Measurements from ENCODE around the gene ATP5PO. TPM values are rescaled to one million over a fixed set of nuclear protein-coding genes. Genes with fewer than 3 reads are reported as not detected.
A peak's percentile ranks its signal among the peaks of the same experiment; 100 is the strongest.

ATP5PO gene
- total RNA-seq, 2 donors from 2014 or later: 208 to 242 TPM

DNA sequence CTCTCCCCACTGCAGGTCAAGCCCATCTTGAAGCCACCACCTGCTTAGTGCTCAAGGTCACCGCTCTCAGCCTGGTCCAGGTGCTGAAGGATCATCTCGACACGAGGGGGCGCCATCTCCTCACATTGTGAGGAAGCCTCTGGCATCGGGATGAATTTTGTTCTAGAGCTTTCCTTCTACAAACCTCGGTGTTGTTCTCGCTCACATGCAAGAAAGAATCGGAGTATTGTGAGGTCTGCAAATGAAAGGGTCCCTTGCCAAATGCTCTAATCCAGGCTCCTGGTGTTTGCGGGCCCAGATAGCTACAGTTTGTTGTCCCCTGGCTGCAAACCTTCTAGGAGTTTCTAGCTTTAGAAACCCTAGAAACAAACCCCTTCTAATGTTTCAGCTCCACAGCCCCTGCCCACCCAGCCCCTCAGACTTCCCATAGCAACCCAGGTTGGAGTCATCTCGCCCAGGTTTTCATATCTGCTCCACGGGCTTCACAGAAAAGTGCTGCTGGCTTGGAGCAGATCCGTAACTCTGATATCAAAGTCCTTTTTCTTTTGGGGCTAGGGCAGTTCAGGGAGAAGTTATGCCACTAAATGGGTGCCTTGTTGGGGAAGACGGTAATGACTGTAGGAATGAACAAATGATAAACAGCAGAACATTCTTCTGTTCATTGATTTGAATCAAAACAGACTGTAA, 8.6 kb upstream of the ATP5PO start:
- ATAC-seq (peak; percentile 96 to 99), DNase-seq (ENCODE audit: low spot score in 2 of 2) (peak; percentile 84 to 94)
- Mint-ChIP-seq H3K9me3 (no peaks in the 10 kb centered on the region), H3K27ac (no peak overlapping the region), H3K36me3 (no peaks in the 10 kb centered on the region)

- peaks cover 17 to 19% of the 10 kb centered on the region in 2 donors for H3K36me3 Mint-ChIP-seq
- ATAC-seq: no peak
- DNase-seq (ENCODE audit: low spot score in 2 of 2): no peak
These were observed 1.8 kb upstream of the ATP5PO start for GRCh38 chr21:33917421-33917820.

GRCh38 chr21:33916200-33916567, 580 bp upstream of the ATP5PO start:
- peaks cover 17 to 22% of the 10 kb centered on the region in 2 donors for H3K36me3 Mint-ChIP-seq
- ATAC-seq: peak in 1 of 2 donors; percentile 4

More at GRCh38 chr21:33917421-33917820, 1.8 kb upstream of the ATP5PO start:
- no peaks in the 10 kb centered on the region for H3K9me3 Mint-ChIP-seq
- H3K27ac Mint-ChIP-seq: no peak overlapping the region

GRCh38 chr21:33914188-33914587, 1.4 kb downstream of the ATP5PO start:
- no peak for ATAC-seq
- H3K36me3 Mint-ChIP-seq: peaks cover 24 to 34% of the 10 kb centered on the region in 2 donors

More at GRCh38 chr21:33916200-33916567, 580 bp upstream of the ATP5PO start:
- DNase-seq (ENCODE audit: low spot score in 2 of 2): no peak
- peak overlapping the region; percentile 96 to 100 for H3K27ac Mint-ChIP-seq
- no peaks in the 10 kb centered on the region for H3K9me3 Mint-ChIP-seq

GRCh38 chr21:33909756-33910155, 5.8 kb downstream of the ATP5PO start:
- Mint-ChIP-seq H3K27ac (peak overlapping the region in 1 of 2 donors; percentile 39), H3K36me3 (peaks cover 16 to 55% of the 10 kb centered on the region in 2 donors), H3K9me3 (no peaks in the 10 kb centered on the region)
- DNase-seq (ENCODE audit: low spot score in 2 of 2) (no peak), ATAC-seq (no peak)

More at GRCh38 chr21:33914188-33914587, 1.4 kb downstream of the ATP5PO start:
- no peaks in the 10 kb centered on the region for H3K9me3 Mint-ChIP-seq
- no peak for DNase-seq (ENCODE audit: low spot score in 2 of 2)
- peak overlapping the region; percentile 16 to 96 for H3K27ac Mint-ChIP-seq

- DNase-seq (ENCODE audit: low spot score in 2 of 2): no peak
- H3K36me3 Mint-ChIP-seq: peaks cover 13 to 46% of the 10 kb centered on the region in 2 donors
- no peaks in the 10 kb centered on the region for H3K9me3 Mint-ChIP-seq
- ATAC-seq: peak; percentile 93 to 96
- H3K27ac Mint-ChIP-seq: no peak overlapping the region
These were observed 6.8 kb downstream of the ATP5PO start for GRCh38 chr21:33908760-33909159.

GRCh38 chr21:33904041-33904440, 11.6 kb downstream of the ATP5PO start:
- DNase-seq (ENCODE audit: low spot score in 2 of 2) (no peak), ATAC-seq (no peak)
- Mint-ChIP-seq H3K36me3 (peaks cover 6 to 41% of the 10 kb centered on the region in 2 donors), H3K27ac (no peak overlapping the region), H3K9me3 (no peaks in the 10 kb centered on the region)

DNA sequence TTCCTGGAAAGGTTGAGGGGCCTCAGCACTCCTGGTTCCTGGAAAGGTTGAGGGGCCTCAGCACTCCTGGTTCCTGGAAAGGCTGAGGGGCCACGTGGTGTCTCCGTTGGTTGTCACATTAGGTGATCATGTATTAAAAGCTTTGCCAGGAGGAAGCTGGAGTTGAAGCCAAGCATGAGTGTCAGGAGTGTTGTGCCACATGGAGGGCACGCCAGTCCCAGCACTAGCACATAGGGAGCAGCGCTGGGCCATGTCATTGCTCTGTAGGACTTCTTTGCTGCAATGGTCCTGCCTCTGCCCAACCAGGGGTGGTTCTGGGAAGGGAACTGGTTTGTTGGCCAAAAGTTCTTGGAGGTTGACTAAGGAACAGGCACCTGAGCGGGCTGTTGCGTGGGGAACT, 13.3 kb downstream of the ATP5PO start:
- Mint-ChIP-seq H3K9me3 (no peaks in the 10 kb centered on the region), H3K36me3 (peaks cover 5 to 26% of the 10 kb centered on the region in 2 donors), H3K27ac (peak overlapping the region in 1 of 2 donors; percentile 17)
- ATAC-seq (no peak), DNase-seq (ENCODE audit: low spot score in 2 of 2) (no peak)

- DNase-seq (ENCODE audit: low spot score in 2 of 2): no peak
- peak; percentile 54 to 70 for ATAC-seq
- Mint-ChIP-seq H3K9me3 (no peaks in the 10 kb centered on the region), H3K27ac (peak overlapping the region in 1 of 2 donors; percentile 55), H3K36me3 (peaks cover 0 to 19% of the 10 kb centered on the region in 2 donors)
These were observed 14.0 kb downstream of the ATP5PO start for GRCh38 chr21:33901412-33902288.

- ATAC-seq: no peak
These were observed 16.4 kb downstream of the ATP5PO start for GRCh38 chr21:33899199-33899598.

DNA sequence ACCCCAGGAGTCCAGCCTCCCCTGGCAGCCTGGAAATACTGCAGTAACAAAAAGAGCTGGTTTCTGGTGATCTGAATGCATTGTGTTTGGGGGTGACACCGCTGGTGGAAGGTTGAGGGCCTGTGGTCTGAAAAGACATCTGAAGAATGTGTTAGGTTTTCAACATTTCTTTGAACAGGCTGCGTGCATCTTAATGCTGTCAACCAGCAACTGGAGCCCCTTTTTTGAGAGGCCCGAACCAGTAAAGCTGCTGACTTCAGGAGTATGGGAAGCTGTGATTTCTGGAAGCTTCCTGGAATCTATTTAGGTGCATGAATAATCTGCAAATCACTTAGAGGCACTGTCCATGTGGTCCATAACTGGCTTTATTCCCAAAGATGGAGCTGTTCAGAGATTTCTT, 17.0 kb downstream of the ATP5PO start:
- ATAC-seq (no peak), DNase-seq (ENCODE audit: low spot score in 2 of 2) (no peak)
- H3K27ac Mint-ChIP-seq: no peak overlapping the region
- H3K9me3 Mint-ChIP-seq: no peaks in the 10 kb centered on the region
- H3K36me3 Mint-ChIP-seq: peaks cover 0 to 10% of the 10 kb centered on the region in 2 donors

More at GRCh38 chr21:33899199-33899598, 16.4 kb downstream of the ATP5PO start:
- Mint-ChIP-seq H3K36me3 (peaks cover 0 to 10% of the 10 kb centered on the region in 2 donors), H3K27ac (no peak overlapping the region), H3K9me3 (no peaks in the 10 kb centered on the region)
- DNase-seq (ENCODE audit: low spot score in 2 of 2): no peak

GRCh38 chr21:33897739-33898138, 17.9 kb downstream of the ATP5PO start:
- H3K36me3 Mint-ChIP-seq: peaks cover 0 to 10% of the 10 kb centered on the region in 2 donors
- ATAC-seq (no peak), DNase-seq (ENCODE audit: low spot score in 2 of 2) (no peak)
- no peak overlapping the region for H3K27ac Mint-ChIP-seq
- H3K9me3 Mint-ChIP-seq: no peaks in the 10 kb centered on the region

DNA sequence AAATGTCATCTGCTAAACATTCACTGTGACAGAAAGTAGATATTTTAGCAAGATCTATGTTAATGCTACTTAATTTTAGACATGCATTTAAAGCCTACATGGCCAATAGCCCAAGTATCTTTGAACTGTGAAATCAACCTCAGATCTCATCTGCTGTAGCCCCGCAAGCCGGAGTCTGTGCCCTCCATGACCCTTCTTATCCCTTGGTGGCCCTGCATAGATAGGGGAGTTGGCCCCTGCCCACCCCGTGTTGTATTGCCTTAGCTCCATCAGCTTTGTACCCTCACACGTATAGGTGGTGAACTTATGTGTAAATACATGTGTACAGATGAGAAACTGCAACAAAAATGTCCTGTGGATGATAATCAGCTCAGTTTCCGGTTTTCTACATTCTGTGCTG, 18.5 kb downstream of the ATP5PO start:
- ATAC-seq (no peak), DNase-seq (ENCODE audit: low spot score in 2 of 2) (no peak)
- H3K36me3 Mint-ChIP-seq: peaks cover 0 to 6% of the 10 kb centered on the region in 2 donors
- no peaks in the 10 kb centered on the region for H3K9me3 Mint-ChIP-seq
- H3K27ac Mint-ChIP-seq: no peak overlapping the region

DNA sequence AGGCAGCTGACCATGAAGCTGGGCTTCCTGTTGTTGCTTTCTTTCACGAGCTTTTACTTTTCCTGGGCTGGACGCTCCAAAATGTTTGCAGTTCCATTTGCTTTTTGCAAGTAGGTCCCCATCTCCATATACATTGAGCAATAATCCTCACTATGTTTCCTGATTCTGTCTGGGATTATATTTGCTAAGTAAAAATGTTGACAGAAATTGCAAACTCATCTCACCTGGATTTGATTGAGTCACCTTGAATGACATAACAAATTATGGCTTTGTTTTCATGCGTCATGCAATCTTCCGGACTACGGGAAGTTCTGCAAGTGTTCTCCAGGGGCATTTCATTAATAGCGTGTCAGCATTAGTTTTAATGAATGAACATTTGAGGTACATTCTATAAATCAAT, 18.9 kb downstream of the ATP5PO start:
- no peaks in the 10 kb centered on the region for H3K9me3 Mint-ChIP-seq
- no peak for DNase-seq (ENCODE audit: low spot score in 2 of 2)
- H3K27ac Mint-ChIP-seq: no peak overlapping the region
- peaks cover 0 to 4% of the 10 kb centered on the region in 2 donors for H3K36me3 Mint-ChIP-seq
- no peak for ATAC-seq

DNA sequence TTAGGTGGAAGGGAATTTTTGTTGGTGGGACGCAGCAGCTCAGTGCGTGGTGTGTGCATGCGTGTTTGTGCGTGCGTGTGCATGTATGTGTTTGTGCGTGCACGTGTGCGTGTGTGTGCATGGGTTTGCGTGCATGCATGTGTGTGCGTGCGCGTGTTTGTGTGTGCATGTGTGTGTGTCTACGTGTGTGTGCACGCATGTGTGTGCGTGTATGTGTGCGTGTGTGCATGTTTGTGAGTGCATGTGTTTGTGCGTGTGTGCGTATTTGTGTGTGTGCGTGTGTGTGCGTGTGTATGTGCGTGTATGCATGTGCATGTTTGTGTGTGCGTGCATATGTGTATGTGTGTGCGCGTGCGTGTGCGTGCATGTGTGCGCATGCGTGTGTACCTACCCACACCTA, 20.2 kb downstream of the ATP5PO start:
- DNase-seq (ENCODE audit: low spot score in 2 of 2) (no peak), ATAC-seq (no peak)
- Mint-ChIP-seq H3K36me3 (no peaks in the 10 kb centered on the region), H3K9me3 (no peaks in the 10 kb centered on the region), H3K27ac (peak overlapping the region in 1 of 2 donors; percentile 6)

GRCh38 chr21:33894736-33895288, 20.8 kb downstream of the ATP5PO start:
- DNase-seq (ENCODE audit: low spot score in 2 of 2) (peak; percentile 59 to 62), ATAC-seq (peak; percentile 83 to 92)
- H3K27ac Mint-ChIP-seq: peak overlapping the region in 1 of 2 donors; percentile 6
- H3K9me3 Mint-ChIP-seq: no peaks in the 10 kb centered on the region
- H3K36me3 Mint-ChIP-seq: no peaks in the 10 kb centered on the region

DNA sequence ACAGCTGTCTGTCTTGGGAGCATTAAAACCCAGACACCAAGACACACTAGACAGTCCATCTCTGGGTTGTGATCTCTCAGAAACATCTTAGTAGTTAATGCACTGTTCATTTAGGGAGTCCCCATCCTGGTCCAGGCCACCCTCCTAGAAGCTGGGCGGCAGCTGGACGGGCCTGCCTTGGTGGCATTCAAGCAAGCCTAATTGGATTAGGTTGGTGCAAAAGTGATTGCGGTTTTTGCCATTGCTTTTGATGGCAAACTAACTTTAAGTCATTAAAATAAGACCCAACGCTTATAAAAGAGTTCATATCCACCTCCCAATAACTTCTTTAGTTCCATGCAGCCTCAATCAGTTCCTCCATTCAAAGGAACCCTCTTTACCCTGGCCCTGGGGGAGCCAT, 21.7 kb downstream of the ATP5PO start:
- no peaks in the 10 kb centered on the region for H3K9me3 Mint-ChIP-seq
- H3K36me3 Mint-ChIP-seq: no peaks in the 10 kb centered on the region
- ATAC-seq: no peak
- H3K27ac Mint-ChIP-seq: no peak overlapping the region
- no peak for DNase-seq (ENCODE audit: low spot score in 2 of 2)
